OCI-LY3 (cell line): ENCODE data around the gene ARID5B.

Experiments used
- EZH2phosphoT487 ChIP-seq: fragments of 200-600 bp; shearing (Covaris generic); IDR thresholded peaks from 2 replicates; pipeline ENCODE4 v1.6.1; 2018; ENCODE audit warnings: antibody characterized with exemption, mixed run types, low read depth
- TF ChIP-seq, protein P1 (sequence below): fragments of 200-600, 300-600 bp; sonication (generic); IDR thresholded peaks from 2 replicates; pipeline ENCODE4 v1.5.1; 2014; ENCODE audit warnings: antibody characterized with exemption, low read length, low read depth

DNA sequence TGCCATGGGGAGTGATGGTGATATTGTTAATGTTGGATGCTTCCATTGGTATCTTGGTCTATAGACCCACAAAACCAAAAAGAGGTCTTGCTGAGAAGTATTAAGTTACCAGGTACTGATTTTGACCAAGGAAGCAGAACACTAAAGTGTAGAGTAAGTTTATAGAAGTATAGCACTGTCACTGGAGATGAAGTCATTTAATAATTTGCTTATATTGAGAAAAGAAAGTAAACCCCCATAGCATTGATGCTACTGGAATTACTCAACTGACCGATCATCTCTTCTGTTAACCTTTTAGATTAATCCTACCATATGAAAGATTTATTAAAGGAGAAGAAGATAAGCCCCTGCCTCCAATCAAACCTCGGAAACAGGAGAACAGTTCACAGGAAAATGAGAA lies 183.9 kb downstream of the ARID5B start:
- TF ChIP-seq EZH2phosphoT487 = no peak
- TF ChIP-seq, protein P1, sequence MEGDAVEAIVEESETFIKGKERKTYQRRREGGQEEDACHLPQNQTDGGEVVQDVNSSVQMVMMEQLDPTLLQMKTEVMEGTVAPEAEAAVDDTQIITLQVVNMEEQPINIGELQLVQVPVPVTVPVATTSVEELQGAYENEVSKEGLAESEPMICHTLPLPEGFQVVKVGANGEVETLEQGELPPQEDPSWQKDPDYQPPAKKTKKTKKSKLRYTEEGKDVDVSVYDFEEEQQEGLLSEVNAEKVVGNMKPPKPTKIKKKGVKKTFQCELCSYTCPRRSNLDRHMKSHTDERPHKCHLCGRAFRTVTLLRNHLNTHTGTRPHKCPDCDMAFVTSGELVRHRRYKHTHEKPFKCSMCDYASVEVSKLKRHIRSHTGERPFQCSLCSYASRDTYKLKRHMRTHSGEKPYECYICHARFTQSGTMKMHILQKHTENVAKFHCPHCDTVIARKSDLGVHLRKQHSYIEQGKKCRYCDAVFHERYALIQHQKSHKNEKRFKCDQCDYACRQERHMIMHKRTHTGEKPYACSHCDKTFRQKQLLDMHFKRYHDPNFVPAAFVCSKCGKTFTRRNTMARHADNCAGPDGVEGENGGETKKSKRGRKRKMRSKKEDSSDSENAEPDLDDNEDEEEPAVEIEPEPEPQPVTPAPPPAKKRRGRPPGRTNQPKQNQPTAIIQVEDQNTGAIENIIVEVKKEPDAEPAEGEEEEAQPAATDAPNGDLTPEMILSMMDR = no peak
